Measurements from ENCODE around the gene CFP.
"Not testable (repeated sequence)": the region's sequence is repeated elsewhere in the genome, so short reads cannot be mapped to it uniquely, and the experiment has no call there.

The CFP gene

GRCh38 chrX:47603125-47603524 is 26.6 kb downstream of the CFP start:
- not testable (repeated sequence) for DNase-seq (ENCODE audit: low spot score)

DNA sequence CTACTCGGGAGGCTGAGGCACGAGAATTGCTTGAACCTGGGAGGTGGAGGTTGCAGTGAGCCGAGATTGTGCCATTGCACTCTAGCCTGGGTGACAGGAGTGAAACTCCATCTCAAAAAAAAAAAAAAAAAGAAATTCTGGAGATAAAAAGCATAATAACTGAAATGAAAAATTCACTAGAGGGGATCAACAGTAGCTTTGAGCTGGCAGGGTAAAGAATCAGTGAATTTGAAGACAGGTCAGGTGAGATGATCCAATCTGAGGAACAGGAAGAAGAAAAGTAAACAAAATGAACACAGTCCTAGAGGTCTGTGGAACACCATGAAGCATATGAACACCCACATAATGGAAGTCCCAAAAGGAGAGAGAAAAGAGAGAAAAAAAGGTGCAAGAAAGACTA is 32.5 kb downstream of the CFP start:
- no peak for DNase-seq (ENCODE audit: low spot score)

DNA sequence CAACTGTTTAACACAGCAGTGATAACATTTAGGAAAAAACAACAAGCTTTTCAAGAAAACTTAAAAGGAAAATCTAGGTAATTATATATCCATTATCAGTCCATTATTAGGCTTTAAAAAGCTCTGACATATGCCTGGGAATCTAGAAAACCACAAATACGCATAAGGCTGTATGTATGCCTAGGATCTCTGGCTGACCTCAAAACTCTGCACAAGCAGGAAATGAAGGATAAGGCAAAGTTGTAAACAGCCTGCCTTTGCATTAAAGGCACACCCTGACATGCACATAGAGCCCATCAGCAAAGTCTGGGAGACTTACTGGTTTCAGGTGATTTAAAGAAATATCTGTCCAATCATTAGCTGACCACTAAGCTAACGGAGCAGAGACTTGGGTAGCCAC is 33.5 kb downstream of the CFP start:
- DNase-seq (ENCODE audit: low spot score) = no peak

DNA sequence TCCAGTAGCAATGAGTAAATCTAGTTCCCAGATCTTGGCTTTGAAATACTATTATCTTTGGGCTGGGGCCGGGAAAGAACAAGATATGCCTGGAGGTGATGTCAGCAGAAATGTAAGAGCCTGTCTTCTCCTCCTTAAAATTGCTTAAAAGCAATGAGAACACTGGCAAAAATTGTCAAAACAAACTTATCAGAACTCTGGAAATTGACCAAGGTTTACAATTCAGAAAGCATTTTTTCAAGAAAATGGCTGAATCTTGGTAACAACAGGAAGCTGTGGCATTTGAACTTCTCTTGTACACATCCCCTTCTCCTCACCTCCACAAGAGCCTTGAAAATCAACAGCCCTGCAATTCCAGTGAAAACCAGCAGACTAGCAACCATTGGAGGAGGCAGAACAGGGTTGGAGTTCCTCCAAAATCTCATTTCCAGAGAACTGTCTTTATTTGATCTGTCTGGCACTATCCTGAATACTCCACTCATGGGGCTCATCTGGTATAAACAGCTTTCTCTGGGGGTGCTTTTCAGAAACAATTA is 33.9 kb downstream of the CFP start:
- no peak for DNase-seq (ENCODE audit: low spot score)

DNA sequence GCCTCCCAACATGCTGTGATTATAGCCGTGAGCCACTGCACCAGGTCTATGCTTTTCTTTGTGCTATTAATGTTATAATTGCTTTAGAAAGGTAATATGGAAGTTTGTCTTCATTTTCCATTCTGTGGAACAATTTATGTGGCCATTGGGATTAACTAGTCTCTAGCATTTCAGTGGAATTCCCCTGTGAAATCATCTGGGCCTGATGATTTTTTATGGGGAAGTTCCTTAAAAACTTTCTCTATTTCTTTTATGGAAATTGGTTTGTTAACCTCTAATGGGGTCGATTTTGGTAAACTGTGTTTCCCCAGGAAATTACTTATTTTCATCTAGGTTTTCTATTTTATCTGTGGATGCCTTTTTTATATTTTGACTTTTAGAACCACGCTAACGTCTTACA is 36.2 kb downstream of the CFP start:
- no peak for DNase-seq (ENCODE audit: low spot score)

GRCh38 chrX:47590984-47591383 is 38.7 kb downstream of the CFP start:
- DNase-seq (ENCODE audit: low spot score) = no peak

GRCh38 chrX:47587906-47588735 is 41.6 kb downstream of the CFP start:
- DNase-seq (ENCODE audit: low spot score) = no peak

GRCh38 chrX:47587091-47587891 is 42.4 kb downstream of the CFP start:
- DNase-seq (ENCODE audit: low spot score) = peak; percentile 59

GRCh38 chrX:47586043-47586787 is 43.5 kb downstream of the CFP start:
- no peak for DNase-seq (ENCODE audit: low spot score)

- DNase-seq (ENCODE audit: low spot score) = no peak
Observed at GRCh38 chrX:47585273-47585672, 44.5 kb downstream of the CFP start.

DNA sequence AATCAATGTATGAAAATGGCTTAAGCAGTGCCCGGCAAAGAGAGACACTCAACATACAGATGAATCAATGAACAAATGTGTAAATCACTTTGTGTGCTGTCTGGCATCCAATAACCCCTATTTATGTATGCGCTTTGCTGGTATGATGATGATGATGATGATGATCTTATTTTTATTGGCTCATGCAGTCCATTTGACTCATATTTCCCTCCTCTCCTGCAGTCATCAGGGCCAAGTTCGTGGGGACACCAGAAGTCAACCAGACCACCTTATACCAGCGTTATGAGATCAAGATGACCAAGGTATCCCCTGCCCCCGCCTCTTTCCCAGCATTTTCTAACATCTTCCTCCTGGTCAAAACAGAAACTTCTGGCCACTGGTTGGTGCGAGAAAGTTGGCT is 45.0 kb downstream of the CFP start:
- no peak for DNase-seq (ENCODE audit: low spot score)

DNA sequence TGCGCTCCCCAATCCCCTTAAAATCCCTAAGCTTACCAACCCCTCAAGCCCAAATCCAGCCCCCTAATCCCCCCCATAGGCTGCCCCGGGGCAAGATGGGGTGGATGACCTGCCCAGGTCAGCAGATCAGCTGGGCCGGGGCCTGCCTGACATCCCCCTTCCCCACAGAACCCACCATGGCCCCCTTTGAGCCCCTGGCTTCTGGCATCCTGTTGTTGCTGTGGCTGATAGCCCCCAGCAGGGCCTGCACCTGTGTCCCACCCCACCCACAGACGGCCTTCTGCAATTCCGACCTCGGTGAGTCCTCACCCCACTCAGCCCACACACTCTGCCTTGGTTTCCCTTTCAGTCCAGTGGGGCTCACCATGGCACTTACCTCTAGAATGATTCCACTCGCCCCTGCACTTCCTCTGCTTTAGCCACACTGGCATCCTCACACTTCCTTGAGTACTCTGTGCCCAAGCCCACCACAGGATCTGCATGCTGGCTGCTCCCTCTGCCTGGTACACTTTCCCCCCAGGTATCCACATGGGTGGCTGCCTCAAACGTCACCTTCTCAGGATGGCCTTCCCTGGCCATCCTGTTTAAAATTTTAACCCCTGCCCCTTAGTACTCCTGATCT is 46.4 kb downstream of the CFP start:
- no peak for DNase-seq (ENCODE audit: low spot score)

DNA sequence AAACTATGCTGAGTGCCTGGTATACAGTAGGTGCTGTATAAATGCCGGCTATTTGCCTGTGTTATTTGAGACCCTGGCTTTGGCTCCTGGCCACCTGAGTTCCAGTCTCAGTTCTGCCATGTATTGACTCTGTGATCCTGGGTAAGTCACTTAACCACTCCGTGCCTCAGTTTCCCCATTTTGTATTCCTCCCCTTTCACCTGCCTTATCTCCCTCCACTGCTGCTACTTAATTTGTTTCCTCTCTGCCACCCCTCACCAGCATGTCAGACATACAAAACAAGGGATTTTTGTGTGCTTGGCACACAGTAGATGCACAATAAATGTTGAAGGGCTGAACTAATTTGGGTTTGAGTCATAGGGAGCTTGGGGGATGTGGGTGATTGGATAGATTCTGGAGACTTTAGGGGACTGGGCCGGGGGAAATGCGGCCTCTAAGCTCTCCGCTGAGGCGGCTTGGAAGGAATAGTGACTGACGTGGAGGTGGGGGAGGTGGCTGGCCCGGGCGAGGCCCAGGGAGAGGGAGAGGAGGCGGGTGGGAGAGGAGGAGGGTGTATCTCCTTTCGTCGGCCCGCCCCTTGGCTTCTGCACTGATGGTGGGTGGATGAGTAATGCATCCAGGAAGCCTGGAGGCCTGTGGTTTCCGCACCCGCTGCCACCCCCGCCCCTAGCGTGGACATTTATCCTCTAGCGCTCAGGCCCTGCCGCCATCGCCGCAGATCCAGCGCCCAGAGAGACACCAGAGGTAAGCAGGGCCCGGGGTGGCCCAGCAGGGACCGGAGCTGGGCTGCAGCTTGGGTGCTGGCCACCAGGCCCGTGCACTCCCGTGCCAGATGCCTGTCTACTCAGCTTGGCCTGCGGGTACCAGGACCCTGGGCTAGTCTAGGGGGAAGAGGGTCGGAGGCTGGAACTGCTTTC is 47.7 kb downstream of the CFP start, which contains the start of gene TIMP1:
Gene TIMP1 (plus strand): TSS at position 706 of the 917 bp plus-strand sequence. CDS start 980 bp downstream, outside the sequence.
- DNase-seq (ENCODE audit: low spot score) = peak; percentile 89

DNA sequence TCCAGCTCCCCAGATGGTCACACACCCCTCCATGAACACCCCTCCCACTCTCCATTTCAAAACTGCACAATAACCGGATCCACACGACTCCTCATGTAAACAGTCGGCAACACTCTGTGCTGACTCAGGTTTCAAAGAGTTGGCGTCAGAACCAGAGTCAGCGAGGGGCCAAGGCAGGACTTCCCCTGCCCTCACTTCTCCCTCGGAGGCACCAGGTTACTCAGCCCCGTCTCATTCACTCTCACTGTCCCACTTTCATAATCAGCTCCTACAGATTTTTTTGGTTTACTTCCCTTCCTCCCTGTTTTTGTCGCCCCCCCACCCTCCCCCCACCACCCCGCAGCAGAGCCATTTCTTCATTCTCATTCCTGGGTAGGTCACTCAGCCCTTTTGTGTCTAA is 50.2 kb downstream of the CFP start:
- DNase-seq (ENCODE audit: low spot score) = no peak

- no peak for DNase-seq (ENCODE audit: low spot score)
Observed at GRCh38 chrX:47578692-47579091, 51.0 kb downstream of the CFP start.

- DNase-seq (ENCODE audit: low spot score) = no peak
Observed at GRCh38 chrX:47577901-47578300, 51.8 kb downstream of the CFP start.

GRCh38 chrX:47577424-47577823 is 52.3 kb downstream of the CFP start:
- no peak for DNase-seq (ENCODE audit: low spot score)

DNA sequence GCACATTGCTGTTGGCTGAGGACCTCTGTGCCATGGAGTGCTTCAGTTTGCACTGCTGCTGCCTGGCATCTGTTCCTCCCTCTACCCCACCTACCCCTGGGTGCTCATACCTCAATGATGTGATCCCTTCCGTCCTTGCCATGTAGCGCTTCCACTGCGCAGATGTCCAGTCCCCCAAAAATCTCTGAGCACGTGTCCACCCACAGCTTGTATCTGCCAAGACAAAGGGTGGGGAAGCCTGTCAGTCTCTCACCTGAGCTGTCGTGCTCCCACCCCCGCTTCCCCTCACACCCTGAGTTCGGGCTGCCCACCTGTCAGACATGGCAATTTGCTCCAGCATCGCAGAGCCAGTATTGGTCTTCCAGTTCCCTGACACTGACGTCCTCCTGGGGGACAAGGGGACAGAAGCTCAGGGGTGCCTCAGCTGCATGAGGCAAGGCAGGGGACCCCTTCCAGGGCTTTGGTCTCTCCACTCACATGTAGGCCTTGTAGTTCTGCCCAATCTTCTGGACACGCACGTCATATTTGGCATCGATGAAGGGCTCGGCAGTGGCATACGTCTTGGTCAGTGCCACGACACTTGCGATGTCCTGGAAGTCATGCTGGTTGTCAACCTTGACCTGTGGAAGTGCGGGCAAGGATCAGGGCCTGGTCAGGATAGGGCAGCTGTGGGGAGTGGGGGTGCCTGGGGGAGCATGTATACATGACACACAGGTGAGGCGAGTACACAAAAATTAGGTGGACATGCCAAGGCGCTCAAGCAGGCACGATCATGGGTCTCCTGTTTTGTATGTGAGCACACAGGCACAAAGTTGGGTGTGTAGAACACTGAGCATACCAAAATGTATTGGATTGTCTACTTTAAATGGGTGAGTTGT is 53.5 kb downstream of the CFP start:
- no peak for DNase-seq (ENCODE audit: low spot score)

GRCh38 chrX:47574547-47575301 is 55.0 kb downstream of the CFP start:
- DNase-seq (ENCODE audit: low spot score) = no peak

Measured in kidney tubule cell (primary cell).